ENCODE results near the gene PHYKPL. TPM values are rescaled to one million over a fixed set of nuclear protein-coding genes. Genes with fewer than 3 reads are reported as not detected.
A peak's percentile ranks its signal among the peaks of the same experiment; 100 is the strongest.

The PHYKPL gene
- total RNA-seq, 1 donor from 2014 or later, result 205 TPM

DNA sequence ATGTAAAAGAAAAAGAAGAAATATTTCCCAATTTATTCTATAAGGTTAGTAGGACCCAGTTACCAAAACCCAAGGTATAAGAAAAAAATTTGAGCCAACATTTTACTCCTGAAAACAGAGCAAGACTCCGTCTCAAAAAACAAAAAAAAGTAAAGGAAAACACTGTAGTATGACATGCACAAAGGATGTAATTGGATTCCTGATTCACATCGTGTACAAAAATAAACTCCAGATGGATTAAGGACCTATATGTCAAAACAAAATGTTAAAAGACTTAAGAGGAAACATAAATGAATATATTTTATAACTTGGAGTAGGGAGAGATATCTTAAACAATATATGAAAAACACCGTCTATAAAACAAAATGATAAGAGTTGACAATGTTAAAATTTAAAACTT, 13.8 kb downstream of the PHYKPL start:
- no peaks in the 10 kb centered on the region for H3K9me3 Mint-ChIP-seq
- TF ChIP-seq CTCF (IDR thresholded peaks at IDR 0.05), result no peak
- peaks cover 79% of the 10 kb centered on the region for H3K36me3 Mint-ChIP-seq (ENCODE audit: low read depth)
- peaks cover 22% of the 10 kb centered on the region for H3K4me1 Mint-ChIP-seq
- ChIA-PET CTCF (no interaction called here), POLR2A (no interaction called here)
- DNase-seq (no peak), ATAC-seq (ENCODE audit: low read depth) (no peak)
- H3K27me3 Mint-ChIP-seq, result no peaks in the 10 kb centered on the region
- intact Hi-C loops (cut with micrococcal nuclease), result no loop called here
- H3K4me3 Mint-ChIP-seq, result no peak overlapping the region
- no peak overlapping the region for H3K27ac Mint-ChIP-seq

DNA sequence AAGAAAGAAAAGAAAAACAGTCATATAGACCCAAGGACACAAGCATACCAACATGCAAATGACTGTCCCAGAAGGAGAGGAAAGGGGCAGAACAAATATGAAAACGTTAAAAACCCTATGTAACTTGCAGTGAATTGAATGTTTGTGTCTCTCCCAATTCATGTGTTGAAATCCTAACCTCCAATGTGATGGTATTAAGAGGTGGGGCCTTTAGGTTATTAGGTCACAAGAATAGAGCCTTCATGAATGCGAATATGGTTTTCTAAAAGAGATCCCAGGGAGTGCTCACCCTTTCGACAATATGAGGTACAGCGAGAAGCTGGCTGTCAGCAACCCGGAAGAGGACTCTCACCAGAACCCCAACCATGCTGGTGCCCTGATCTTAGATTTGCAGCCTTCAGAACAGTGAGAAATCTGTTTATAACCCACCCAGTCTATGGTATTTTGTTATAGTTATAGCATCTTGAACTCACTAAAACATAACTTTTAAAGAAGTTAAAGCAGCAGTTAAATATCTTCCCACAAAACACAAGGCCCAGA, 14.3 kb downstream of the PHYKPL start:
- no peak overlapping the region for H3K4me3 Mint-ChIP-seq
- ATAC-seq (ENCODE audit: low read depth) (no peak), DNase-seq (no peak)
- no peak for TF ChIP-seq CTCF (IDR thresholded peaks at IDR 0.05)
- H3K27ac Mint-ChIP-seq, result no peak overlapping the region
- H3K9me3 Mint-ChIP-seq, result no peaks in the 10 kb centered on the region
- intact Hi-C loops (cut with micrococcal nuclease), result no loop called here
- CTCF ChIA-PET, result no interaction called here
- H3K4me1 Mint-ChIP-seq, result peaks cover 22% of the 10 kb centered on the region
- POLR2A ChIA-PET, result no interaction called here
- peaks cover 81% of the 10 kb centered on the region for H3K36me3 Mint-ChIP-seq (ENCODE audit: low read depth)
- no peaks in the 10 kb centered on the region for H3K27me3 Mint-ChIP-seq

- TF ChIP-seq CTCF (IDR thresholded peaks at IDR 0.05), result no peak
- peaks cover 20% of the 10 kb centered on the region for H3K4me1 Mint-ChIP-seq
- ChIA-PET CTCF (no interaction called here), POLR2A (interaction anchor here (1.7 kb wide), 1 partner anchor 12 kb away, joined by 13 read pairs; the partner anchor contains the start of gene HNRNPAB)
- H3K4me3 Mint-ChIP-seq, result no peak overlapping the region
- intact Hi-C loops (cut with micrococcal nuclease), result no loop called here
- no peaks in the 10 kb centered on the region for H3K9me3 Mint-ChIP-seq
- no peak overlapping the region for H3K27ac Mint-ChIP-seq
- H3K36me3 Mint-ChIP-seq (ENCODE audit: low read depth), result peaks cover 83% of the 10 kb centered on the region
- ATAC-seq (ENCODE audit: low read depth), result no peak
- no peak for DNase-seq
- no peaks in the 10 kb centered on the region for H3K27me3 Mint-ChIP-seq
Measured at GRCh38 chr5:178216779-178217178, 15.8 kb downstream of the PHYKPL start.

- Mint-ChIP-seq H3K27ac (peak overlapping the region; percentile 65), H3K36me3 (ENCODE audit: low read depth) (peaks cover 83% of the 10 kb centered on the region), H3K4me1 (peaks cover 14% of the 10 kb centered on the region), H3K27me3 (no peaks in the 10 kb centered on the region), H3K9me3 (no peaks in the 10 kb centered on the region), H3K4me3 (no peak overlapping the region)
- no peak for TF ChIP-seq CTCF (IDR thresholded peaks at IDR 0.05)
- intact Hi-C loops (cut with micrococcal nuclease), result no loop called here
- ChIA-PET CTCF (interaction anchor here (1.2 kb wide), 1 partner anchor 19 kb away, joined by 3 read pairs; no protein-coding TSS in a partner anchor), POLR2A (interaction anchor here (1.7 kb wide), 1 partner anchor 11 kb away, joined by 13 read pairs; the partner anchor contains the start of gene HNRNPAB)
- ATAC-seq (ENCODE audit: low read depth), result peak; percentile 56
- no peak for DNase-seq
Measured at GRCh38 chr5:178216088-178216534, 16.5 kb downstream of the PHYKPL start.

- ChIA-PET CTCF (interaction anchor here (1.2 kb wide), 1 partner anchor 20 kb away, joined by 3 read pairs; no protein-coding TSS in a partner anchor), POLR2A (interaction anchor here (1.7 kb wide), 1 partner anchor 10 kb away, joined by 13 read pairs; the partner anchor contains the start of gene HNRNPAB)
- Mint-ChIP-seq H3K36me3 (ENCODE audit: low read depth) (peaks cover 83% of the 10 kb centered on the region), H3K9me3 (no peaks in the 10 kb centered on the region), H3K4me1 (peaks cover 13% of the 10 kb centered on the region), H3K4me3 (no peak overlapping the region), H3K27me3 (no peaks in the 10 kb centered on the region), H3K27ac (peak overlapping the region; percentile 18)
- DNase-seq, result no peak
- ATAC-seq (ENCODE audit: low read depth), result no peak
- no peak for TF ChIP-seq CTCF (IDR thresholded peaks at IDR 0.05)
- intact Hi-C loops (cut with micrococcal nuclease), result no loop called here
Measured at GRCh38 chr5:178215280-178216002, 17.2 kb downstream of the PHYKPL start.

Measured in activated B cell treated with CpG ODN at 0.5 μM for 24 hours (primary cell).